HG03095 (cell line): ENCODE data around the gene RNASEH2B.

Experiments used
- ATAC-seq: cut with Tn5 transposase; IDR thresholded peaks from one replicate; pipeline ENCODE4 v1.9.1; 2021; ENCODE audit warnings: moderate library complexity; ENCODE audit not compliant: unreplicated experiment

RNASEH2B gene

GRCh38 chr13:50934735-50935435 is 25.3 kb downstream of the RNASEH2B start:
- ATAC-seq = no peak

- ATAC-seq = no peak
Measured at GRCh38 chr13:50936679-50937078, 27.1 kb downstream of the RNASEH2B start.

GRCh38 chr13:50940509-50940908 is 30.9 kb downstream of the RNASEH2B start:
- ATAC-seq = no peak

GRCh38 chr13:50941146-50941545 is 31.6 kb downstream of the RNASEH2B start:
- ATAC-seq = no peak

- ATAC-seq = no peak
Measured at GRCh38 chr13:50942630-50943311, 33.2 kb downstream of the RNASEH2B start.

GRCh38 chr13:50945669-50946068 is 36.1 kb downstream of the RNASEH2B start:
- ATAC-seq = no peak

GRCh38 chr13:50948601-50949000 is 39.0 kb downstream of the RNASEH2B start:
- no peak for ATAC-seq

GRCh38 chr13:50950849-50951248 is 41.3 kb downstream of the RNASEH2B start:
- ATAC-seq = no peak

GRCh38 chr13:50951366-50951765 is 41.8 kb downstream of the RNASEH2B start:
- no peak for ATAC-seq

DNA sequence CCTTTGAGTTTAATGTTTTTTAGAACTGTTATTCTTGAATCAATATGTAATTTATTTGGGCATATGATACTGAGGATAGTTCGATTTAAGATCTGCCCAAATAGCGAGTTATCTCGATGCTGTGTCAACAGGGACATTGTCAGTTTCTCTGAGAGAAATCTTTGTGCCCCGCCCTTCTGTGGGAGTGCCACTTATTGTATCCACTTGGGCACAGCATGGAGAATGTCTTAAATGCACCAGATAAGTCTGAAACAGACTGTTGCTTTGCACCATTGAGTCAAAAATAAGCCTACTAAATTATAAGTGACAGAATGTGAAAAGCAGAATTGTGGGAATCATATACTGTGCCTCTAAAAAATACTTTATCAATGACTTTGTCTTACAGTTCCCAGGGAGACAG is 45.6 kb downstream of the RNASEH2B start:
- ATAC-seq = no peak

GRCh38 chr13:50955798-50956197 is 46.2 kb downstream of the RNASEH2B start:
- no peak for ATAC-seq

DNA sequence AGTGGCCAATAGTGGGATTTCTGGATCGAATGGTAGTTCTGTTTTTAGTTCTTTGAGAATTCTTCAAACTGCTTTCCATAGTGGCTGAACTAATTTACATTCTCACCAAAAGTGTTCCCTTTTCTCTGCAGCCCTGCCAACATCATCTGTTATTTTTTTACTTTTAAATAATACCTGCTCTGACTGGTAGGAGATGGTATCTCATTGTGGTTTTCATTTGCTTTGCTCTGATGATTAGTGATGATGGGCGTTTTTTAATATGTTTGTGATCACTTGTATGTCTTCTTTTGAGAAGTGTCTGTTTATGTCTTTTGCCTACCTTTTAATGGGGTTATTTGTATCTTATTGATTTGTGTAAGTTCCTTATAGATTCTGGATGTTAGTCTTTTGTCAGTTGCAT is 48.0 kb downstream of the RNASEH2B start:
- ATAC-seq = no peak

GRCh38 chr13:50969691-50970090 is 60.1 kb downstream of the RNASEH2B start:
- no peak for ATAC-seq

GRCh38 chr13:50970956-50971355 is 61.4 kb downstream of the RNASEH2B start:
- no peak for ATAC-seq

DNA sequence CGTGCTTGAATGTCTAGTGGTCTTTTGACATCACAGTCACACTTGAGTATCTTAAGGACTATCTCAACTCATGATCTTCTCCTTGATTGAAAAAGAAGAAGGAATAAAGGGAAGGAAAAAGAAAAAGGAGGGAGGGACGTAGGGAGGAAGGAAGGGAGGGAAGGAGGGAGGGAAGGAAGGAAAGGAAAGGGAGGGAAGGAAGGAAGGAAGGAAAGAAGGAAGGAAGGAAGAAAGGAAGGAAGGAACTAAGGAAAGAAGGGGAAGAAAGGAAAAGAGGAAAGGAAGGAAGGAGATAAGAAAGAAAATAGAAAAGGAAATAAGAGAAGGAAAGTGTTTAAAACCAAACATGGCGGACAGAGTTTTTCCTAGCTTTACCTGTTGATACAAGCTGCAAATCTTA is 64.7 kb downstream of the RNASEH2B start:
- no peak for ATAC-seq

DNA sequence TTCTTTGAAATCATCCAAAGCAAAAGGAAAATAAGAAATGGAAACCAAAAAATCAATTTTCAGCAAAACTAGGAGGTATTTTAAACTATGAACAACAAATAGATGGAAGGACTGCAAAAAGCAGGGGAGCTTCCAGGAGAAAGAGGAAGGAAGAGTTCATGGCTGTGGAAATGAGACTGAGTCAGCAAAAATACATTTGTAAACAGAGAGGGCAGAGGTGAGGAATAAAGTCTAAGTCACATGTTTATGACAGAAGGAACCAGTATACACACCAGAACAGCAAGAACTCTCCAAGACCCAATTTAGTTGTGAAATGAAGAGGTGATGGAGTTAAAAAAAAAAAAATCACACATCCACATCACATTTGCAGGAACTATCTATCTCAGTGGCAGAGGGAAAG is 69.6 kb downstream of the RNASEH2B start:
- no peak for ATAC-seq

DNA sequence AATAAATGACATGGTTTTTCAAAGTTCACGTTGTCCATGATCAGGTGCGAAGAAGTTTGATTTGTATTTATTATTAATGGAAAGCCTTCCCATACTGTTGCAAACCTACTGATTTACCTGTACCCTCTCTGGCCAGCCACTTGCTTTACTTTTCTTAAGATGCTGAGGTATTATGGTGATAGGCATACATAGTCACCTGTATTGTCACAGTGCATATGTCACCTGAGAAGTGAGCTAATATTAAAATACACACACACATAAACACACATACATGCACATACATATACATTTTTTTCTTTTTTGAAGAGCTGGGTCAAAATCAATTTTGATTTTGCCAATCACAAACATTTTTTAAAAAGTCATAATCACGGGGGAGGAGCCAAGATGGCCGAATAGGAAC is 72.1 kb downstream of the RNASEH2B start:
- ATAC-seq = no peak

GRCh38 chr13:50989476-50989875 is 79.9 kb downstream of the RNASEH2B start:
- ATAC-seq = no peak

GRCh38 chr13:50990065-50990817 is 80.7 kb downstream of the RNASEH2B start:
- ATAC-seq = no peak

DNA sequence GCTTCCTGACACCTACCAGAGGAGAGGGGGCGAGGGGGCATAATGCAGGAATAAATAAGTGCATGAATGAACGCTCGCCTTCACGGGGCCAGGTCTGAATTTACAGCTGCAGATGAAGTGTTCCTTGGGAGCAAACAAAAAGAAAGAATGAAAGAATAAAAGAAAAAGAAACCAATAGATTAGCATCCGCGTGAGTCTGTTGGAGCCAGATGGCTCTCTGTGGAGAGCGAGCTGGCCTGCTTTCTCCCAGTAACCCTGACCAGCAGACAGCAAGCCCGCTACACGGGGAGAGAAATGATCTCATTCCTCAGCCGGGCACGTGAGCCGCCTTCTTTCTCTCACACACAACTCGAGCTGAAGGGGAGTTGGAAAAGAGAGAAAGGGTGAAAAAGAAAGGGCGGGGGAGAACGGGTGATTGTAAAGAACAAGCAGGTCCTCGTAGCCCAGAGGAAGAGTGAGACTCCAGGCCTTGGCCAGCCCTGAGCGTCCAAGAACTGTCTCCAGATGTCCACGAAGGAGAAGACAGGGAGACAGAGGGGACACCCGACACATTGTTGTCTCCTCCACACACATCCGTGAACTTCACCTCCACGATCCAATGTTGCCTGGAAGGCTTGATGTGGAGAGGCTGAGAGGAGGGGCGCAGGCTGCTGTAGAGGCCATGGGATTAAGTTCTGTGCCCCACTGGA is 81.4 kb downstream of the RNASEH2B start:
- no peak for ATAC-seq
